ENCODE data around the gene TEX11.

Gene TEX11

DNA sequence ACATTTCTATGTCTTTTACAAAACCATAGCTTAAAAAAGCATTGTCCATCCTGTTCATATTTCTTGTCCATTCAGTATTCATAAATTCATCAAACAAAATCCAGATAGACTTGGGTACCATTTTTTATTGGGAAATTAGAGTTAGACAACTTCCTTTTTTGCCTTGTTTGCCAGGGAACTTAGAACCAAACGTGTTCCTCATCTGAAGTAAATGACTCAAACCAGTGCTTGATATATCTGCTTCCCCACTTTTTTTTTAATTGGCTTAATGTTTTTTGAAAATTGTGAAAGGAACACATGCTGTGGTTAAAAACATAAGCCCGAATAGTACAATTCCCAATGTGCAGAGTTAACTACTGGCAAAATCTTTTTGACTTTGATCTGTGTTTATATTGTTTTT lies 419.7 kb downstream of the TEX11 start:
- FAIRE-seq: peak; percentile 45

GRCh38 chrX:70485466-70485865 lies 423.0 kb downstream of the TEX11 start:
- no peak for FAIRE-seq

GRCh38 chrX:70482300-70482699 lies 426.2 kb downstream of the TEX11 start:
- FAIRE-seq: no peak

- no peak for FAIRE-seq
Observed at GRCh38 chrX:70481471-70482270, 426.8 kb downstream of the TEX11 start.

DNA sequence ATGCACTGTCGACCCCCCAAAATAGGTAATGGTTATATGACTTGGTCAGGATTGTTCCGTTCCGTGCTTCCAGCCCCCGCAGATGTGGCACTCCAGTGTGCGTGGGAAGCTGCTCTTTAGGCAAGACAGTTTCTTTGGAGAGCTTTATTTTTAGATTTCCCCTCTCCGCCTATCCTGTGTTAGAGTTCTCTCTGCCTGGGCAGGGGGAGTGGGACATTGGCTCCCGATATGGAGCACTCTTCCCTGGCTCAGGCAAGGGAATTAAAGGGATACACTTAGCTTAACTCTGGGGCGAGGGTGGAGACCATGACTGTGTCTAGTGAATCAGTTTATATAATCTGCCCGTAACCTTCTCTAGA lies 427.9 kb downstream of the TEX11 start:
- FAIRE-seq: no peak

DNA sequence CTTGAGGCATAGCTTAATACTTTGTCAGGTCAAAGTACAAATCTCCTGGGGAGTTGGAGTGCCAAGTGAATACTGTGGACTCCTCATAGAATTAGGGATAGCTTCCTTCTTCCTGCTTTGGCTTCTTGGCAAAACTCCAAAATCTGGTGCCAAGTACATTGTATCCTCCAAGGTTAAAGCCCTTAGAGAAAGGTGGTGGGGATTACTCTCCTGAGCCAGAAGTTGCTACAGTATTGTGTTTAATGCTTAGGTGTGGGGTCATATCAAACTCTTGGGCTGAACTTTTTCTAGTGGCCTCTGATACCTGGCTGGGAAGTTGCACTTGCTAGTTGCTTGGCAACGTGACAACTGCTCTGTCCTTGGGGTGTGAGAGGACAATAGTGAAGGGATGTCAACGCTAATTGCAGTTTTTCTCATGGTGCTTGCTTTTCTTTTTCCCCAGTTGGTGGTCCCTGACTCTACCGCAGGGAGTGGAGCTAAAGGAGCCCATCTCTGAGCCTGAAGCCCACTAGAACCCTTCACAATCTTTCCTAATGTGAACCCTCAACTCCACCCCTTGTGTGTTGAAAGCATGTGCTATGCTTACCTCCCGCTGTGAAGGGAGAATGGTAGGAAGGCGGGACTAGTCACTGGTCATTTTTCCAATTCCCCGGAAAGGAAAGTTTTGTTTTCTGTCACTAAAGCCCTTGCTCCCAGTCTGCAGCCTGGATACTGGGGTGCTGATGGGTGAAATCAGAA lies 428.4 kb downstream of the TEX11 start:
- FAIRE-seq: no peak

DNA sequence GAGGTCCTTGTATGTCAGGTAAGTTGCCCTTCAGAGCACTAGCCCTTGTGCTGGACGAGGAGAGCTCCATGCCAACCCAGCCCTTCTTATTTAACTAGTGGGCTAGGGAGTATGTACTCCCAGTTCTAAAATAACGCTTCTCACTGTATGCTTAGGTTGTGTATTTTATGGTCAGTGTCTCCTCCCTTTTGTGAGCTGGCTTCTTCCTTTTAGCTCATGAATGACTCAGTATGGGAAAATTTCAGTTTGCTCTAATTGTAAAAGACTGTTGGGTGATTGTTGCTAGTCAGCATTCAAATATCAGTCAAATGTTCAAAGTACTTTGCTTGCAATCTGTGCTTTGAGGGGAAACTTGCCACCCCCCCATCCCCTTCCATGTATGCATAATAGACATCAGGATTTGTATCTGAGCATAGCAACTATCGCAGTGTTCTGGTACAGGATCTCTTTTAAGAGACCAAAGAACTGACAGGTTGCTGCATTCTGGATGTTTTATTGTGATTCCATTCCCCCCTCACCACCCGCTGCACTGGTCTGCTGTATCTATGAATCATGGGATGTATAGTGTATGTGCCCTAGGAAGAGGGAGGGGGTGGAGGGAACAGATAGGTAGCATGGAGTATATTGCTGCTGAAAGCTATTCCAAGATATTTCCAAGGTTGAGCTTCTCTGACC lies 429.1 kb downstream of the TEX11 start:
- FAIRE-seq: no peak

Measured in endometrium (tissue), 2 donors.